GM21390 (cell line): Measurements from ENCODE around the gene HBG1.
"Not testable (repeated sequence)": the region's sequence is repeated elsewhere in the genome, so short reads cannot be mapped to it uniquely, and the experiment has no call there.

Experiments
- ATAC-seq: cut with Tn5 transposase; IDR thresholded peaks from one replicate; pipeline ENCODE4 v1.9.1; 2021; ENCODE audit not compliant: unreplicated experiment

HBG1 gene

GRCh38 chr11:5249807-5250396 lies at the start of gene HBG1:
HBG1 (minus strand) TSS chr11:5249857; CDS start chr11:5249804, 53 bp downstream.
- not testable (repeated sequence) for ATAC-seq

- ATAC-seq, result no peak
Observed at GRCh38 chr11:5298451-5298850, 48.8 kb upstream of the HBG1 start.

GRCh38 chr11:5297721-5298323 lies 48.2 kb upstream of the HBG1 start:
- no peak for ATAC-seq

DNA sequence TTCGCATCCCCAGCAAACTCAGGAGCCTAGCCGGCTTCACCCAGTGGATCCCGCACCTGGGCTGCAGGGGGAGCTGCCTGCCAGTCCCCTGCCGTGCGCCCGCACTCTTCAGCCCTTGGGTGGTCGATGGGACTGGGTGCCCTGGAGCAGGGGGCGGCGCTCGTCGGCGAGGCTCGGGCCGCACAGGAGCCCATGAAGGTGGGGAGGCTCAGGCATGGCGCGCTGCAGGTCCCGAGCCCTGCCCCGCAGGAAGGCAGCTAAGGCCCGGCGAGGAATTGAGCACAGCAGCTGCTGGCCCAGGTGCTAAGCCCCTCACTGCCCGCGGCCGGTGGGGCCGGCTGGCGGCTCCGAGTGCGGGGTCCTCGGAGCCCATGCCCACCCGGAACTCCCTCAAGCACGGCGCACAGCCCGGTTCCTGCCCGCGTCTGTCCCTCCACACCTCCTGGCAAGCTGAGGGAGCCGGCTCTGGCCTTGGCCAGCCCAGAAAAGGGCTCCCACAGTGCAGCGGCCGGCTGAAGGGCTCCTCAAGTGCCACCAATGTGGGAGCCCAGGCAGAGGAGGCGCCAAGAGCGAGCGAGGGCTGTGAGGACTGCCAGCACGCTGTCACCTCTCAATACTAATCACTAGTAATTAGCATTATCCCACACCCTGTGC lies 44.8 kb upstream of the HBG1 start:
- ATAC-seq, result not testable (repeated sequence)

- no peak for ATAC-seq
Observed at GRCh38 chr11:5293028-5293427, 43.4 kb upstream of the HBG1 start.

GRCh38 chr11:5291207-5291838 lies 41.7 kb upstream of the HBG1 start:
- peak; percentile 96 for ATAC-seq

GRCh38 chr11:5290106-5290505 lies 40.4 kb upstream of the HBG1 start:
- no peak for ATAC-seq

DNA sequence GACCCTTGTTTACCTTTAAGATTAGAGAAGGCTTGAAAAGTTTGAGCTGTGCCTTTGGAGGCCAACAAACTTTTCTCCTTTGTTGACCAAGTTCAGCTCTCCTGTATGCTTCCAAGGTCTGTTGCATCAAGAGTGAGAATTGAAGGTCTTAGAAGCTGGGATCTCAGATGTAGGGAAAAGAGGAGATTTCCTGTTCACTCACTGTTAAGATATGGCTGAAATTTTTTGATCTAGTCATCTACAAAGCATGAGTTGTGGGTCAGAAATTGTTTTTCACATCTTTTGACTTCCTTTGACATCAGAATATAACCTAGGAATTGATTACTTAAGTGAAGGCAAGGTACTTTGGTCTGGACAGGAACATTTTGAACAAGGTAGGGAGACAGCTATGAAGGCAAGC lies 40.0 kb upstream of the HBG1 start:
- no peak for ATAC-seq

GRCh38 chr11:5288906-5289550 lies 39.4 kb upstream of the HBG1 start:
- no peak for ATAC-seq

DNA sequence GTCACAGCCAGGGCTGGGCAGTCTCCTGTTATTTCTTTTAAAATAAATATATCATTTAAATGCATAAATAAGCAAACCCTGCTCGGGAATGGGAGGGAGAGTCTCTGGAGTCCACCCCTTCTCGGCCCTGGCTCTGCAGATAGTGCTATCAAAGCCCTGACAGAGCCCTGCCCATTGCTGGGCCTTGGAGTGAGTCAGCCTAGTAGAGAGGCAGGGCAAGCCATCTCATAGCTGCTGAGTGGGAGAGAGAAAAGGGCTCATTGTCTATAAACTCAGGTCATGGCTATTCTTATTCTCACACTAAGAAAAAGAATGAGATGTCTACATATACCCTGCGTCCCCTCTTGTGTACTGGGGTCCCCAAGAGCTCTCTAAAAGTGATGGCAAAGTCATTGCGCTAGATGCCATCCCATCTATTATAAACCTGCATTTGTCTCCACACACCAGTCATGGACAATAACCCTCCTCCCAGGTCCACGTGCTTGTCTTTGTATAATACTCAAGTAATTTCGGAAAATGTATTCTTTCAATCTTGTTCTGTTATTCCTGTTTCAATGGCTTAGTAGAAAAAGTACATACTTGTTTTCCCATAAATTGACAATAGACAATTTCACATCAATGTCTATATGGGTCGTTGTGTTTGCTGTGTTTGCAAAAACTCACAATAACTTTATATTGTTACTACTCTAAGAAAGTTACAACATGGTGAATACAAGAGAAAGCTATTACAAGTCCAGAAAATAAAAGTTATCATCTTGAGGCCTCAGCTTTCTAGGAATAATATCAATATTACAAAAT lies 38.6 kb upstream of the HBG1 start:
- ATAC-seq, result no peak

DNA sequence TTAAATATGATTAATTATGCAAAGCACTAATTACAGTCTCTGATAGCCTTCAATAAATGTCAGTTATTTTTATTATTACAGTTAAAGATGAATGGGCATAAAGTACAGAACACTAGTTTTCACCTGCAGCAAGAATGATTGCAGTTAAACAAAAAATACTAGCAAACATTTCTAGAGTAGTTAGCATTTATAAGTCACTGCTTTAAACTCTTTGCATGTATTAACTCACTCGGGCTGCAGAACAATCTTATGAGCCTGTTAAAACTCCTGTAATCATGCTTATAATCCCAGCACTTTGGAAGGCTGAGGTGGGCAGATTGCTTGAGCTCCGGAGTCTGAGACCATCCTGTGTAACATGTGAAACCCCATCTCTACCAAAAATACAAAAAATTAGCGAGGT lies 37.2 kb upstream of the HBG1 start:
- no peak for ATAC-seq

GRCh38 chr11:5286351-5286750 lies 36.7 kb upstream of the HBG1 start:
- no peak for ATAC-seq

GRCh38 chr11:5285703-5286340 lies 36.2 kb upstream of the HBG1 start:
- no peak for ATAC-seq

GRCh38 chr11:5284637-5285036 lies 35.0 kb upstream of the HBG1 start:
- ATAC-seq, result no peak

- ATAC-seq, result no peak
Observed at GRCh38 chr11:5283882-5284281, 34.2 kb upstream of the HBG1 start.

DNA sequence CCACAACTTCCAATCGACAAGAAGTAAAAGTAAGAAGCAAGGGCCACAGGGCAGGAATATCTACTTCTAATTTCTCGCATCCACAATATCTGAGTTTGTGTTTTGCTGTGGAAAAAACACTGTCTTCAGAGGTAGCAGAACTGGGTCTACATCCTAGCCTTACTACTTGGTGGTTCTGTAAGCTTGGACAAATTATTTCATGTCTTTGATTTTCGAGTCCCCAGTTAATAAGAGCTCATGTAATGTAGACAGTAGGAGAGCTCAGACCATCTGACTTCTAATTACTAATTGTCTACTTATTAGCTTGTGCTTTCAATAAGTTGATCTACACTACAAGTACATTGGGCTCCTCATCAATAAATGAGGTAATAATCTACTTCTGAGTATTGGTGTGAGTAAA lies 33.4 kb upstream of the HBG1 start:
- ATAC-seq, result no peak

DNA sequence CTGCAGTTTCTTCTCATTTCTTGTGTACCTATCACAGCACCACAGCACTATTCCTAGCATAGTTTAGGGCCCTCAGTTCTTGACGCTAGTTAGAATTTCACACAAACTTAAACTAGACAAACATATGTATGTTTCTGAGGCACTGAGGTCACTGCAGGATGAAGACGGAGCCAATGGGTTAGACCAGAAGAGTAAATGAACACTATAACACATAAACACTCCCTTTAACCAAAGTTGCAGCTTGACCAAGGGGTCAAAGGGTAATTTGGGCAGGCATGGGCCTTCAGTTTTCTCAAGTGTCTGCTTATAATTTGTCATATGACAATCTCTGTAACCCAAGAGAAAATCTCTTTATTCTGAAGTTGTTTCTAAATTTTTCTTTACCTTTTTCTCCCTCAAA lies 33.0 kb upstream of the HBG1 start:
- no peak for ATAC-seq

- ATAC-seq, result no peak
Observed at GRCh38 chr11:5281596-5281995, 31.9 kb upstream of the HBG1 start.

GRCh38 chr11:5280582-5281102 lies 31.0 kb upstream of the HBG1 start:
- ATAC-seq, result peak; percentile 91

GRCh38 chr11:5279471-5280090 lies 29.9 kb upstream of the HBG1 start:
- ATAC-seq, result no peak
